Naive thymus-derived CD4-positive, alpha-beta T cell (primary cell): ENCODE measurements around the gene SUGCT. TPM values are rescaled to one million over a fixed set of nuclear protein-coding genes. Genes with fewer than 3 reads are reported as not detected.
"Not testable (repeated sequence)": the region's sequence is repeated elsewhere in the genome, so short reads cannot be mapped to it uniquely, and the experiment has no call there.

Experiments
- ATAC-seq: fragments of 150-1000 bp; cut with Tn5 transposase; 2 replicates; pipeline ENCODE4 v1.10.0; 2021; ENCODE audit warnings: mild to moderate bottlenecking, moderate library complexity
- CTCF ChIA-PET: fragments of 350-600 bp; sonication (Branson Sonifier 250); formaldehyde crosslinking; loops from one replicate; lab custom pipeline; 2021; ENCODE audit warnings: antibody characterized with exemption; lab: Charles Lee
- POLR2A ChIA-PET: fragments of 350-600 bp; sonication (Branson Sonifier 250); formaldehyde crosslinking; loops from one replicate; lab custom pipeline; 2021; ENCODE audit warnings: antibody characterized with exemption, inconsistent platforms; lab: Charles Lee
- DNase-seq, 9 donors: peaks; one replicate each; pipeline versions ENCODE4 v3.0.0 to v3.0.0-alpha.2; 2020 to 2022; ENCODE audit warnings: mixed read lengths in 1 of 9
- H3K27ac ChIP-seq: one replicate; pipeline ENCODE4 v1.7.0; 2013; ENCODE audit warnings: mild to moderate bottlenecking, low read depth, low read length, moderate library complexity
- H3K27me3 ChIP-seq, 2 donors: one replicate each; pipeline ENCODE4 v1.7.0; 2013; ENCODE audit warnings: low read length in 2 of 2, mild to moderate bottlenecking in 2 of 2, moderate library complexity in 2 of 2; ENCODE audit not compliant: control insufficient read depth in 2 of 2, insufficient read depth in 2 of 2
- H3K36me3 ChIP-seq, 3 experiments: 1 replicate in 2 of 3; 2 replicates in 1 of 3; pipeline ENCODE4 v1.7.0; 2013; ENCODE audit warnings: low read length in 3 of 3, mild to moderate bottlenecking in 3 of 3, moderate library complexity in 1 of 3; ENCODE audit not compliant: insufficient read depth in 3 of 3, control insufficient read depth in 2 of 3
- H3K4me1 ChIP-seq, 2 donors: one replicate each; pipeline ENCODE4 v1.7.0; 2013; ENCODE audit warnings: low read length in 2 of 2, mild to moderate bottlenecking in 2 of 2, moderate library complexity in 1 of 2; ENCODE audit not compliant: control insufficient read depth in 2 of 2, insufficient read depth in 2 of 2
- H3K4me3 ChIP-seq: 2 replicates; pipeline ENCODE4 v1.7.0; 2013; ENCODE audit warnings: mild to moderate bottlenecking, low read length
- H3K9me3 ChIP-seq, 3 experiments: 1 replicate in 2 of 3; 2 replicates in 1 of 3; pipeline ENCODE4 v1.7.0; 2013; ENCODE audit warnings: low read length in 3 of 3; ENCODE audit not compliant: control insufficient read depth in 2 of 3
- H3K27ac Mint-ChIP-seq, 9 donors: one replicate each; pipeline ENCODE4 v1.8.0; 2020 to 2022; ENCODE audit warnings: mixed read lengths in 9 of 9, mild to moderate bottlenecking in 8 of 9, moderate library complexity in 5 of 9, inconsistent platforms in 2 of 9
- H3K27me3 Mint-ChIP-seq, 5 donors: one replicate each; pipeline ENCODE4 v1.8.0; 2021 to 2022; ENCODE audit warnings: mixed read lengths in 5 of 5, mild to moderate bottlenecking in 1 of 5
- H3K36me3 Mint-ChIP-seq, 5 donors: one replicate each; pipeline ENCODE4 v1.8.0; 2020 to 2022; ENCODE audit warnings: mixed read lengths in 5 of 5, mild to moderate bottlenecking in 3 of 5, inconsistent platforms in 1 of 5
- H3K4me1 Mint-ChIP-seq, 7 donors: one replicate each; pipeline ENCODE4 v1.8.0; 2020 to 2022; ENCODE audit warnings: mixed read lengths in 7 of 7, mild to moderate bottlenecking in 3 of 7, inconsistent platforms in 1 of 7
- H3K4me3 Mint-ChIP-seq, 10 donors: one replicate each; pipeline ENCODE4 v1.8.0; 2020 to 2022; ENCODE audit warnings: mild to moderate bottlenecking in 10 of 10, mixed read lengths in 10 of 10, moderate library complexity in 6 of 10, inconsistent platforms in 2 of 10
- H3K9me3 Mint-ChIP-seq, 11 donors: one replicate each; pipeline ENCODE4 v1.8.0; 2020 to 2022; ENCODE audit warnings: mixed read lengths in 11 of 11, mild to moderate bottlenecking in 4 of 11, inconsistent platforms in 1 of 11, moderate library complexity in 1 of 11
- intact Hi-C, 2 donors: fragments of 100-400 bp; cut with micrococcal nuclease; formaldehyde crosslinking; loops; one replicate each; pipeline ENCODE4 v1.15.1; 2023
- polyA plus RNA-seq, 2 donors: library from polyadenylated mRNA; unstranded; fragments of 300-500 nt; fragmentation: Illumina TruSeq; gene quantifications; one replicate each; pipeline ENCODE4 v1.2.3, GENCODE V29; 2021
- total RNA-seq, 6 experiments: library from RNA in 5 of 6; stranded (reverse) in 5 of 6; gene quantifications; 1 replicate in 5 of 6; 2 replicates in 1 of 6; pipeline ENCODE4 v1.2.3 and lab custom pipeline; 2021 to 2026

Gene SUGCT
- total and polyA plus RNA-seq, 7 experiments from 2014 or later = 0.95 to 2.7 (median 2.2) TPM; not detected in 1

DNA sequence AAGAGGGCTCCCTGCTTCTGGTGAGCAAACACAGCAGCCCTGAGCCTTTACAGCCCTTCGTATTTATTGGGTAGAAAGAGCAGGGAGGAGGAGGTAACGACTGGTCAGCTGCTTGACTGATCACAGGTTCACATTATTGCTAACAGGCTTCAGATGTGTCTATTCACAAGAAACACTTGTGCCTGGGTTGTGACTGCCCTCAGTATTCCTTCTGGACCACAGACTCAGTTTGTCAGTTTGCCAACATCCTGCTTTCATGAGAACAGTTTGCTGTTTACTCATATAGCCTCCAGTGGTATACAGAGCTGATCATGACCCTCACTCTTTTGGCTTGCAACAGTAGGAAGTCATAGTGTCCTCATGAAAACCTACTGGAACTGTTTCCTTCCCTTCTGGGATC lies 467.5 kb downstream of the SUGCT start:
- H3K36me3 ChIP-seq, H3K9me3 Mint-ChIP-seq, intact Hi-C loops, H3K9me3 ChIP-seq, DNase-seq, H3K4me3 Mint-ChIP-seq, H3K4me1 ChIP-seq, H3K4me3 ChIP-seq, H3K27me3 ChIP-seq, H3K27ac Mint-ChIP-seq, ATAC-seq, H3K36me3 Mint-ChIP-seq, POLR2A ChIA-PET, CTCF ChIA-PET, H3K27ac ChIP-seq: not testable (repeated sequence)
- Mint-ChIP-seq H3K27me3 (peaks cover 0 to 25% (median 11%) of the 10 kb centered on the region in 5 donors), H3K4me1 (peaks cover 3 to 23% (median 21%) of the 10 kb centered on the region in 7 donors)

GRCh38 chr7:40604601-40605438 lies 470.0 kb downstream of the SUGCT start:
- Histone ChIP-seq H3K27ac (no peak overlapping the region), H3K36me3 (no peaks in the 10 kb centered on the region), H3K4me1 (no peaks in the 10 kb centered on the region), H3K4me3 (no peak overlapping the region), H3K27me3 (no peaks in the 10 kb centered on the region), H3K9me3 (no peaks in the 10 kb centered on the region)
- ChIA-PET CTCF (interaction anchor here (0.7 kb wide), 1 partner anchor 474 kb away, joined by 4 read pairs; no protein-coding TSS in a partner anchor), POLR2A (no interaction called here)
- ATAC-seq = peak; percentile 74
- Mint-ChIP-seq H3K9me3 (no peaks in the 10 kb centered on the region), H3K36me3 (no peaks in the 10 kb centered on the region), H3K4me1 (peaks cover 0 to 4% (median 4%) of the 10 kb centered on the region in 7 donors), H3K27ac (no peak overlapping the region), H3K27me3 (peaks cover 0 to 25% (median 11%) of the 10 kb centered on the region in 5 donors), H3K4me3 (no peak overlapping the region)
- peak in 1 of 9 donors; percentile 10 for DNase-seq
- intact Hi-C loops = loop anchor here (1.0 kb wide), 1 partner anchor 276 kb away; no protein-coding TSS in a partner anchor

DNA sequence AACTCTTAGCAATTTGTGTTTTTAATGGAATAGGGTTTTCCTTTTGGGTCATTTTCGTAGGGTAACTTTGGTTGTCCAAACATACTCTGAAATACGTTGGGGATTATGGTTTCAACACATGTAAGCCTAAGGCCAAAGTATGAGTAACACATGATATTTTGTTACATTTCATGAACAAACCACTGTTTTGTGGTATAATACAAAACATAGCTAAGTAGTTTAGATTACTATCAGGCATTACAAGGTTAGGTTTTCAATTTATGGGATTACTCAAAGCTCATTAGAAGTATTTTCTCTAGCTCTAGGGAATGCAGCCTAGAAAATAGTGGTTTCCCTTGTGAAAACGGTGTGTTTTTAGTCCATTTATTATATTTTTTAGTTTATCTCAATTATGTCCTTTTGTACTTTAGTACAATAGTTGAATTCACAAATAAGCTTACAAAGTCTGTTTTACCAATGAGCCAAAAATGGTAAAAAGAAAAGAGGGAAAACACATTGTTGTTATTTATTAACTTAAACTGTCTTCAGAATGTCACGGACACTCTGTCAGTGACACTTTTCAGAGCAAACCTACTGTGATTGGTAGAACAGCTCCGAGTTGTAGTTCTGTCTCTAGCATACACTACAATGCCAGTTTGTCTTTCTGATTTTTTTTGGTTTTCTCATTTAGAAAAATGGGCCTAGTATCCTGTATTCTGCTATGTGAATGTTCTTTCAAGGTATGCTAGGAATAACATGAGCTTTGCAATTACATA lies 473.7 kb downstream of the SUGCT start:
- CTCF ChIA-PET = interaction anchor here (0.6 kb wide), 1 partner anchor 387 kb away, joined by 3 read pairs; no protein-coding TSS in a partner anchor
- no peaks in the 10 kb centered on the region for H3K27me3 ChIP-seq
- Mint-ChIP-seq H3K4me3 (no peak overlapping the region), H3K4me1 (no peaks in the 10 kb centered on the region), H3K9me3 (no peaks in the 10 kb centered on the region), H3K27ac (no peak overlapping the region), H3K27me3 (peaks cover 0 to 18% (median 4%) of the 10 kb centered on the region in 5 donors), H3K36me3 (no peaks in the 10 kb centered on the region)
- no peaks in the 10 kb centered on the region for H3K36me3 ChIP-seq
- intact Hi-C loops = no loop called here
- H3K27ac ChIP-seq = no peak overlapping the region
- no peak overlapping the region for H3K4me3 ChIP-seq
- POLR2A ChIA-PET = no interaction called here
- DNase-seq (no peak), ATAC-seq (no peak)
- no peaks in the 10 kb centered on the region for H3K4me1 ChIP-seq
- H3K9me3 ChIP-seq = no peaks in the 10 kb centered on the region

- Histone ChIP-seq H3K27me3 (no peaks in the 10 kb centered on the region), H3K27ac (no peak overlapping the region), H3K9me3 (no peaks in the 10 kb centered on the region), H3K4me1 (no peaks in the 10 kb centered on the region), H3K4me3 (no peak overlapping the region), H3K36me3 (no peaks in the 10 kb centered on the region)
- no peaks in the 10 kb centered on the region for H3K9me3 Mint-ChIP-seq
- CTCF ChIA-PET = no interaction called here
- H3K27ac Mint-ChIP-seq = no peak overlapping the region
- POLR2A ChIA-PET = no interaction called here
- H3K4me3 Mint-ChIP-seq = no peak overlapping the region
- no peak for DNase-seq
- H3K27me3 Mint-ChIP-seq = peaks cover 0 to 5% (median 0%) of the 10 kb centered on the region in 5 donors
- no peaks in the 10 kb centered on the region for H3K36me3 Mint-ChIP-seq
- intact Hi-C loops = no loop called here
- no peaks in the 10 kb centered on the region for H3K4me1 Mint-ChIP-seq
- no peak for ATAC-seq
Observed at GRCh38 chr7:40610461-40610860, 475.7 kb downstream of the SUGCT start.

- H3K4me1 Mint-ChIP-seq = no peaks in the 10 kb centered on the region
- no peaks in the 10 kb centered on the region for H3K4me1 ChIP-seq
- no peaks in the 10 kb centered on the region for H3K9me3 Mint-ChIP-seq
- no peaks in the 10 kb centered on the region for H3K36me3 Mint-ChIP-seq
- no peak overlapping the region for H3K27ac ChIP-seq
- no peak for DNase-seq
- no peaks in the 10 kb centered on the region for H3K27me3 Mint-ChIP-seq
- ChIA-PET POLR2A (no interaction called here), CTCF (no interaction called here)
- no peak for ATAC-seq
- H3K4me3 Mint-ChIP-seq = no peak overlapping the region
- intact Hi-C loops = no loop called here
- no peak overlapping the region for H3K4me3 ChIP-seq
- no peak overlapping the region for H3K27ac Mint-ChIP-seq
- H3K36me3 ChIP-seq = no peaks in the 10 kb centered on the region
- H3K9me3 ChIP-seq = no peaks in the 10 kb centered on the region
- no peaks in the 10 kb centered on the region for H3K27me3 ChIP-seq
Observed at GRCh38 chr7:40611095-40611871, 476.5 kb downstream of the SUGCT start.

GRCh38 chr7:40612298-40612697 lies 477.5 kb downstream of the SUGCT start:
- ATAC-seq = no peak
- Histone ChIP-seq H3K4me1 (no peaks in the 10 kb centered on the region), H3K4me3 (no peak overlapping the region), H3K27me3 (no peaks in the 10 kb centered on the region), H3K9me3 (no peaks in the 10 kb centered on the region), H3K36me3 (no peaks in the 10 kb centered on the region), H3K27ac (no peak overlapping the region)
- H3K27me3 Mint-ChIP-seq = no peaks in the 10 kb centered on the region
- intact Hi-C loops = no loop called here
- no peaks in the 10 kb centered on the region for H3K4me1 Mint-ChIP-seq
- H3K36me3 Mint-ChIP-seq = no peaks in the 10 kb centered on the region
- ChIA-PET POLR2A (no interaction called here), CTCF (no interaction called here)
- H3K27ac Mint-ChIP-seq = no peak overlapping the region
- no peak for DNase-seq
- no peak overlapping the region for H3K4me3 Mint-ChIP-seq
- no peaks in the 10 kb centered on the region for H3K9me3 Mint-ChIP-seq
